ENCODE measurements around the gene GSTO1.

GSTO1 gene

DNA sequence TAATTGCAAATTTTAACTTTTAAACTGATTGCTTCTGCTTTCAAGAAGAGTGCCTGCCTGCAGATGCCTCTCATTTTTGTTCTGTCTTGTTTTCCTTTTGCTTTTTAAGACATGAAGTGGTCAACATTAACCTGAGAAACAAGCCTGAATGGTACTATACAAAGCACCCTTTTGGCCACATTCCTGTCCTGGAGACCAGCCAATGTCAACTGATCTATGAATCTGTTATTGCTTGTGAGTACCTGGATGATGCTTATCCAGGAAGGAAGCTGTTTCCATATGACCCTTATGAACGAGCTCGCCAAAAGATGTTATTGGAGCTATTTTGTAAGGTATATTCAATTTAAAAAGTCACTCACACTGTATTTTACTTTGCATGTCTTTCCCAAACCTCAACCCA is 23.1 kb downstream of the GSTO1 start:
- no peak overlapping the region for H3K4me3 ChIP-seq (ENCODE audit: low read depth, low read length)
- TF ChIP-seq, protein P1, sequence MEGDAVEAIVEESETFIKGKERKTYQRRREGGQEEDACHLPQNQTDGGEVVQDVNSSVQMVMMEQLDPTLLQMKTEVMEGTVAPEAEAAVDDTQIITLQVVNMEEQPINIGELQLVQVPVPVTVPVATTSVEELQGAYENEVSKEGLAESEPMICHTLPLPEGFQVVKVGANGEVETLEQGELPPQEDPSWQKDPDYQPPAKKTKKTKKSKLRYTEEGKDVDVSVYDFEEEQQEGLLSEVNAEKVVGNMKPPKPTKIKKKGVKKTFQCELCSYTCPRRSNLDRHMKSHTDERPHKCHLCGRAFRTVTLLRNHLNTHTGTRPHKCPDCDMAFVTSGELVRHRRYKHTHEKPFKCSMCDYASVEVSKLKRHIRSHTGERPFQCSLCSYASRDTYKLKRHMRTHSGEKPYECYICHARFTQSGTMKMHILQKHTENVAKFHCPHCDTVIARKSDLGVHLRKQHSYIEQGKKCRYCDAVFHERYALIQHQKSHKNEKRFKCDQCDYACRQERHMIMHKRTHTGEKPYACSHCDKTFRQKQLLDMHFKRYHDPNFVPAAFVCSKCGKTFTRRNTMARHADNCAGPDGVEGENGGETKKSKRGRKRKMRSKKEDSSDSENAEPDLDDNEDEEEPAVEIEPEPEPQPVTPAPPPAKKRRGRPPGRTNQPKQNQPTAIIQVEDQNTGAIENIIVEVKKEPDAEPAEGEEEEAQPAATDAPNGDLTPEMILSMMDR (IDR thresholded peaks at IDR 0.05; ENCODE audit: low read depth, low read length): no peak

DNA sequence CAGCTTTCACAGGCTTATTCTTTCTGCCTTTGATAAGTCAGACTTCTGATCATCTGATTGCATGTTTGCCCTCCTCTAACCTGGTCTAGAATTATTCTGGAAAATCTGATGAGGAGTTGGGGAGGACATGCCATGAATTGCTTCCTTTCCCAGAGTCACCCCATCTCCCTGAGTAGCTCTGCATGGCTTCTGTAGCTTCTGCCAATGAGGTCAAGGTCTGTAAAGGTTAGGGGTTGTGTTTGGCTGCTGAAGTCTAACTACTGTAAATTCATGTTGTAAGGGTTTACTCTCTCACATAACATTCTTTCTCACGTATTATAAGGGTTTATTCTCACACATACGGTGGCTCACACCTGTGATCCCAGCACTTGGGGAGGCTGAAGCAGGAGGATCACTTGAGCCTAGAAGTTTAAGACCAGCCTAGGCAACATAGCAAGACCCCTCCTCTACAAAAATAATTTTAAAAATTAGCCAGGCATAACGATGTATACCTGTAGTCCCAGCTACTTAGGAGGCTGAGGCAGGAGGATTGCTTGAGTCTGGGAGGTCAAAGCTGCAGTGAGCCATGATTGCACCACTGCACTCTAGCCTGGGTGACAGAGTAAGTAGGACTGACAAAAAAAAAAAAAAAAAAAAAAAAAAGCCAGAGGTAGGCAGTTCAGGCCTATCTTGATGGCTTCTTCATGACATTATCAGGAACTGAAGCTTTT is 25.0 kb downstream of the GSTO1 start:
- TF ChIP-seq, protein P1 (IDR thresholded peaks at IDR 0.05; ENCODE audit: low read depth, low read length): no peak

DNA sequence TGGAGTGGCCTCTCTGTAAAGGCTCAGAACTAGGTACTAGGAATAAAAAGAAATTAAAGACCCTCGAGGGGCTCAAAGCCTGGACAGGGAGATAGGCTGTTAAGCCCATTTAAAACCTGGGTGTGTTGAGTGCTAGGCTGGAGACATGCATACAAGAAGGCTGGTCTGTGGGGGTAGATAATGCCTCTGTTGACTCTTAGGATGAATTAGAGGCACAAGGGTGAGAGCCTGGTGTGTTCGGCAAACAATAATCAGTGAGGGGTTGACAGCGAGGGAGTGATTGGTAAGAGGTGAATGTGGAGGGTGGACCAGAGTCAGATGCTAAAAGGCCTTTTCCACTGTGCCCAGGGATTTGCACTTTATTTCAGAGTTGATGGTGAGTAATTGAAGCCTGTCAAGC is 27.0 kb downstream of the GSTO1 start:
- H3K4me3 ChIP-seq (ENCODE audit: low read depth, low read length): no peak overlapping the region
- TF ChIP-seq, protein P1 (IDR thresholded peaks at IDR 0.05; ENCODE audit: low read depth, low read length): no peak

More for the DNA sequence above, 25.0 kb downstream of the GSTO1 start:
- no peak overlapping the region for H3K4me3 ChIP-seq (ENCODE audit: low read depth, low read length)

DNA sequence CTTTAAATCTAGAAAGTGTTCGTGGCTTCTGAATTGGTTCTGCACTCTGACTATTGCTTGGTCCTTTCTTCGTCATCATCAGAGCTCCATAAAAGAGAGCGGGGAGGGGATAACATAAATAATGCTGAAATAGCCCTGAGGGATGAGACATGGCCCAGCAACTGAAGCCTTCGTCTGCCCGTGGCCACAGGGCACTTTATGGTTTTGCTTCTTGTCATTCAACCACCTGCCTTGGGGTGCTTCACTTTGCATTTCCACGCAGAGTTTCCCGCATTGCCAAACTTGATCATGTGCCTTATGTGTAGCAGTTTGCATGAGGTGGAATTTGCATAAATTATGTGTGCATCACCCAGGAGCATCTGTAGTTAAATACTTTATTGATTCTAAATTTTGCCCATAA is 30.2 kb downstream of the GSTO1 start:
- no peak overlapping the region for H3K4me3 ChIP-seq (ENCODE audit: low read depth, low read length)
- TF ChIP-seq, protein P1 (IDR thresholded peaks at IDR 0.05; ENCODE audit: low read depth, low read length): no peak

DNA sequence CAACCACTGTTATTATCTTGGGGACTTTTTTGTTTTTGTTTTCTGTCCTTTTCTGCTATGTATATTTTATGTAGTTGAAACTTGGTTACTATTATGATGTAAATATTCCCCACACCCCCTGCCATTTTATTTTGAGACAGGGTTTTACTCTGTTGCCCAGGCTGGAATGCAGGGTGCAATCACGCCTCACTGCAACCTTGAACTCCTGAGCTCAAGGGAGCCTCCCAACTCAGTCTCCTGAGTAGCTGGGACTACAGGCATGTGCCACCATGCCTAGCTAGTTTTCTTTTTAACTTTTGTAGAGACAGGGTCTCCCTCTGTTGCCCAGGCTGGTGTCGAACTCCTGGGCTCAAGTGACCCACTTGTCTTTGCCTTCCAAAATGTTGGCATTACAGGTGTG is 32.2 kb downstream of the GSTO1 start:
- TF ChIP-seq, protein P1 (IDR thresholded peaks at IDR 0.05; ENCODE audit: low read depth, low read length): no peak
- H3K4me3 ChIP-seq (ENCODE audit: low read depth, low read length): no peak overlapping the region

DNA sequence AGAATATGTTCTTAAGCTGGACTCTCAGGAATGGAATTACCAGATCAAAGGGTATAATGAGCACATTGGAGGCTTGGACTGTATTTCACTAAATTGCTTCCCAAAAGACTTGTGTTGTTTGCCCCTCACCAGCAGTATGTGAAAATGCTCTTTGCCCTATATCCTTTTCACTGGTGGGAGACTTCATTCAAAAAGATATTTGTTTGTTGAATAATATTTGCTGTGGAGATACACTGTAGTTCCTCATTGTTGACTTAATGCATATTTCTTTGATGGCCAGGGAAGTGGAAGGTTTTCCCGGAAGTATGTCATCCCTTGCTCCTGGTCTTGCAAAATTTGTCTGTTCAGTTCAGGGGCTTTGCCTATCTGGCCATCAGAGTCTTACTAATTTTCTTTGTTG is 33.7 kb downstream of the GSTO1 start:
- TF ChIP-seq, protein P1 (IDR thresholded peaks at IDR 0.05; ENCODE audit: low read depth, low read length): no peak
- no peak overlapping the region for H3K4me3 ChIP-seq (ENCODE audit: low read depth, low read length)

DNA sequence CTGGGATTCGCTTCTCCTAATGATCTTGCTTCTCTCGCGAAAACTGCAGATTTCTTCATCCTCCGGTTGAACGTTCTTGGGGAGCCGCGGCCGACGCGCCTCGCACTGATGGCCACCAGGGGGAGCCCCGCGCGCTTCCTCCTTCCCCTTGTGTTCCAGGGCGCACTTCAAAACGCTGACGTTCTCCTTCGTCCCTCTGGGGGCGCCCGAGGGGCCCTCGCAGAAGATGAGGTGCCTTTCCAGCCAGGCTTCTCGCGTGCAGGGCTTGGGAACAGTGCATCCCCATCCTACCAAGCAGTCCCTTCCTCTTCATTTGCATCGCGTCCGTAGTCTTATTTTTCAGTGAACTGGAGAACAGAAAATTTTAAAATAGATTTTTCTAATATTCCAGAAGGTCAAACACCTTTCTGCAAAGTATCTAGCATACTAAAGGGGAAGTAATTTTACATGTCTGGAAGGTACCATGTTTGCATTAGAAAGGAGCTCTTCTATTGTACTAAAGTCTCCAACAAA is 36.8 kb downstream of the GSTO1 start:
- TF ChIP-seq, protein P1 (IDR thresholded peaks at IDR 0.05; ENCODE audit: low read depth, low read length): peak; percentile 100
- H3K4me3 ChIP-seq (ENCODE audit: low read depth, low read length): no peak overlapping the region
